MCF 10A (cell line): ENCODE measurements around the gene SIX5. TPM values are rescaled to one million over a fixed set of nuclear protein-coding genes. Genes with fewer than 3 reads are reported as not detected.

Source experiments
- BruUV-seq: library from RNA; stranded (reverse); fragments of 400-500 nt; replicated peaks from 2 replicates; lab custom pipeline; 2021; lab: Mats Ljungman, UMichigan
- CTCF ChIA-PET: fragments of 300-600 bp; sonication (Branson Sonifier 250); formaldehyde crosslinking; extraction: SDS; loops from one replicate; lab custom pipeline; 2021; ENCODE audit warnings: antibody characterized with exemption, inconsistent platforms; lab: Yijun Ruan, JAX
- POLR2A ChIA-PET: fragments of 300-600, 350-650 bp; sonication (Branson Sonifier 250); formaldehyde crosslinking; extraction: SDS; loops from one replicate; lab custom pipeline; 2020; ENCODE audit warnings: antibody characterized with exemption, inconsistent platforms; lab: Yijun Ruan, JAX
- DNase-seq: peaks from one replicate; pipeline ENCODE4 v3.0.0-alpha.2; 2018; ENCODE audit not compliant: unreplicated experiment
- H3K27ac Mint-ChIP-seq: one replicate; pipeline ENCODE4 v1.8.0; 2022; ENCODE audit warnings: mild to moderate bottlenecking, low read depth, mixed read lengths; ENCODE audit not compliant: unreplicated experiment
- H3K27me3 Mint-ChIP-seq: one replicate; pipeline ENCODE4 v1.8.0; 2022; ENCODE audit warnings: mixed read lengths; ENCODE audit not compliant: insufficient read depth, unreplicated experiment
- H3K36me3 Mint-ChIP-seq: one replicate; pipeline ENCODE4 v1.8.0; 2022; ENCODE audit warnings: mild to moderate bottlenecking, moderate library complexity, mixed read lengths; ENCODE audit not compliant: insufficient read depth, unreplicated experiment
- H3K4me1 Mint-ChIP-seq: one replicate; pipeline ENCODE4 v1.8.0; 2022; ENCODE audit warnings: mixed read lengths; ENCODE audit not compliant: insufficient read depth, unreplicated experiment
- H3K4me3 Mint-ChIP-seq: one replicate; pipeline ENCODE4 v1.8.0; 2022; ENCODE audit warnings: mild to moderate bottlenecking, moderate library complexity, mixed read lengths; ENCODE audit not compliant: unreplicated experiment
- H3K9me3 Mint-ChIP-seq: one replicate; pipeline ENCODE4 v1.8.0; 2022; ENCODE audit warnings: mixed read lengths; ENCODE audit not compliant: unreplicated experiment
- intact Hi-C: fragments of 100-400 bp; cut with micrococcal nuclease; formaldehyde crosslinking; loops from 2 replicates; pipeline ENCODE4 v1.14.1; 2022
- total RNA-seq: library from RNA; stranded (reverse); gene quantifications from 2 replicates; pipeline ENCODE4 v1.2.3, GENCODE V29; 2022
- TF ChIP-seq, protein P1 (sequence below): fragments of 200-600 bp; IDR thresholded peaks from one replicate; pipeline ENCODE4 v1.8.0; 2022; ENCODE audit warnings: antibody characterized with exemption, mild to moderate bottlenecking; ENCODE audit not compliant: unreplicated experiment

The SIX5 gene
- total RNA-seq, 1 experiment from 2014 or later, result 19.6 TPM

DNA sequence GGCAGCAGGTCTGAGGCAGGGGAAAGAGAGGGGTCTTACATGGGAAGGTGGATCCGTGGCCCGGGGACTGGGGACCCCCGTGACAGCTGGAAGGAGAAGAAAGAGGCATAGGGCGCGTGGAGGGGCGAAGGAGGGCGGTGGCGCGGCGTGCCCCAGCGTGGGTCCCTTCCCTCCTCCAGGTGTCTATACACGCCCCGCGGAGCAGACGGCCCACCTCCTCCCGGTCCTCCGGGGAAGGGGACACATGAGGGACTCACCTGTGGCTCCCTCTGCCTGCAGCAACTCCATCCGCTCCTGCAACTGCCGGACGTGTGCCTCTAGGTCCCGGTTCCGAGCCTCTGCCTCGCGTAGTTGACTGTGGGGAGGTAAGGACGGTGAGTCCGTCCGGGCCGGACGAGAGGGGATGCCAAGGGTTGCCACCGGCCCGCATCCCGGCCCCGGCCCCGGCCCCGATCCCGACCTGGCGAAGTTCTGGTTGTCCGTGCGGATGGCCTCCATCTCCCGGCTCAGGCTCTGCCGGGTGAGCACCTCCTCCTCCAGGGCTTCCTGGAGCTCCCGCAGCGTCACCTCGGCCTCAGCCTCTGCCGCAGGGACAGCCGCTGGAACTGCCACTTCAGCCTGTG lies 2.4 kb upstream of the SIX5 start:
- BruUV-seq, result no TSS peak
- ChIA-PET CTCF (interaction anchor here (0.6 to 0.9 kb wide), 3 partner anchors 31 to 84 kb away, joined by 3 to 4 read pairs (median 3); no protein-coding TSS in a partner anchor), POLR2A (interaction anchor here (0.6 to 5.9 kb wide), 10 partner anchors 10 to 79 kb away, joined by 3 to 152 read pairs (median 36); partner anchors contain the start of genes DMPK, DMWD, QPCTL and SNRPD2)
- peak overlapping the region; percentile 82 for H3K27ac Mint-ChIP-seq
- TF ChIP-seq, protein P1, sequence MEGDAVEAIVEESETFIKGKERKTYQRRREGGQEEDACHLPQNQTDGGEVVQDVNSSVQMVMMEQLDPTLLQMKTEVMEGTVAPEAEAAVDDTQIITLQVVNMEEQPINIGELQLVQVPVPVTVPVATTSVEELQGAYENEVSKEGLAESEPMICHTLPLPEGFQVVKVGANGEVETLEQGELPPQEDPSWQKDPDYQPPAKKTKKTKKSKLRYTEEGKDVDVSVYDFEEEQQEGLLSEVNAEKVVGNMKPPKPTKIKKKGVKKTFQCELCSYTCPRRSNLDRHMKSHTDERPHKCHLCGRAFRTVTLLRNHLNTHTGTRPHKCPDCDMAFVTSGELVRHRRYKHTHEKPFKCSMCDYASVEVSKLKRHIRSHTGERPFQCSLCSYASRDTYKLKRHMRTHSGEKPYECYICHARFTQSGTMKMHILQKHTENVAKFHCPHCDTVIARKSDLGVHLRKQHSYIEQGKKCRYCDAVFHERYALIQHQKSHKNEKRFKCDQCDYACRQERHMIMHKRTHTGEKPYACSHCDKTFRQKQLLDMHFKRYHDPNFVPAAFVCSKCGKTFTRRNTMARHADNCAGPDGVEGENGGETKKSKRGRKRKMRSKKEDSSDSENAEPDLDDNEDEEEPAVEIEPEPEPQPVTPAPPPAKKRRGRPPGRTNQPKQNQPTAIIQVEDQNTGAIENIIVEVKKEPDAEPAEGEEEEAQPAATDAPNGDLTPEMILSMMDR, result no peak
- peaks cover 12% of the 10 kb centered on the region for H3K4me1 Mint-ChIP-seq
- H3K36me3 Mint-ChIP-seq, result peaks cover 36% of the 10 kb centered on the region
- intact Hi-C loops, result loop anchor here (2.0 kb wide), 1 partner anchor 111 kb away; no protein-coding TSS in a partner anchor
- no peaks in the 10 kb centered on the region for H3K9me3 Mint-ChIP-seq
- no peak for DNase-seq
- peak overlapping the region; percentile 84 for H3K4me3 Mint-ChIP-seq
- no peaks in the 10 kb centered on the region for H3K27me3 Mint-ChIP-seq

DNA sequence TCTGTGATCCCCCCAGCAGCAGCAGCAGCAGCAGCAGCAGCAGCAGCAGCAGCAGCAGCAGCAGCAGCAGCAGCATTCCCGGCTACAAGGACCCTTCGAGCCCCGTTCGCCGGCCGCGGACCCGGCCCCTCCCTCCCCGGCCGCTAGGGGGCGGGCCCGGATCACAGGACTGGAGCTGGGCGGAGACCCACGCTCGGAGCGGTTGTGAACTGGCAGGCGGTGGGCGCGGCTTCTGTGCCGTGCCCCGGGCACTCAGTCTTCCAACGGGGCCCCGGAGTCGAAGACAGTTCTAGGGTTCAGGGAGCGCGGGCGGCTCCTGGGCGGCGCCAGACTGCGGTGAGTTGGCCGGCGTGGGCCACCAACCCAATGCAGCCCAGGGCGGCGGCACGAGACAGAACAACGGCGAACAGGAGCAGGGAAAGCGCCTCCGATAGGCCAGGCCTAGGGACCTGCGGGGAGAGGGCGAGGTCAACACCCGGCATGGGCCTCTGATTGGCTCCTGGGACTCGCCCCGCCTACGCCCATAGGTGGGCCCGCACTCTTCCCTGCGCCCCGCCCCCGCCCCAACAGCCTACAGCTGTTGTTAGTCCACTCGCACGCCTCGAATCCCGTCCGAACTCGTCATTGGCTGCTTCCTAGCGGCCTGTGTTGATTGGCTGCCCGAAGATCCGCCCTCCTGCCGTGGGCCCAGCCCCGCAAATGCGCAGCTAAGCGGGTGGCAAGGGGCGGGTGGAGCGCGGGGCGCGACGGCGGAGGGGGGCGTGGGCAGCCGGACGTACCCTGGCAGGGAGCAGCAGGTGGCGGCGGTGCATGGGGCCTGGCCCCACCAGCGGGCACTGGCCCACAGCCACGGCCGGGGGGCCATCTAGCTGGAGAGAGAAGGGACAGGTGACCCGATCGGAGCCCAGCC lies 1.4 kb upstream of the SIX5 start:
- H3K36me3 Mint-ChIP-seq, result peaks cover 42% of the 10 kb centered on the region
- intact Hi-C loops, result loop anchor here (1.0 to 2.0 kb wide), 3 partner anchors 9 to 112 kb away; no protein-coding TSS in a partner anchor
- DNase-seq, result peak; percentile 99
- CTCF ChIA-PET, result interaction anchor here (0.5 to 2.3 kb wide), 14 partner anchors 12 to 871 kb away, joined by 3 to 20 read pairs (median 4); partner anchors contain the start of genes DMPK, DMWD and FBXO46
- peak overlapping the region; percentile 82 for H3K27ac Mint-ChIP-seq
- TF ChIP-seq, protein P1, result peak; percentile 86
- H3K27me3 Mint-ChIP-seq, result no peaks in the 10 kb centered on the region
- no TSS peak for BruUV-seq
- H3K4me1 Mint-ChIP-seq, result peaks cover 12% of the 10 kb centered on the region
- POLR2A ChIA-PET, result interaction anchor here (0.5 to 5.9 kb wide), 30 partner anchors 11 to 942 kb away, joined by 3 to 152 read pairs (median 5); partner anchors contain the start of genes CCDC61, DMPK, DMWD and FBXO46
- no peaks in the 10 kb centered on the region for H3K9me3 Mint-ChIP-seq
- peak overlapping the region; percentile 84 for H3K4me3 Mint-ChIP-seq

DNA sequence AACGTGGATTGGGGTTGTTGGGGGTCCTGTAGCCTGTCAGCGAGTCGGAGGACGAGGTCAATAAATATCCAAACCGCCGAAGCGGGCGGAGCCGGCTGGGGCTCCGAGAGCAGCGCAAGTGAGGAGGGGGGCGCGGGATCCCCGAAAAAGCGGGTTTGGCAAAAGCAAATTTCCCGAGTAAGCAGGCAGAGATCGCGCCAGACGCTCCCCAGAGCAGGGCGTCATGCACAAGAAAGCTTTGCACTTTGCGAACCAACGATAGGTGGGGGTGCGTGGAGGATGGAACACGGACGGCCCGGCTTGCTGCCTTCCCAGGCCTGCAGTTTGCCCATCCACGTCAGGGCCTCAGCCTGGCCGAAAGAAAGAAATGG lies 754 bp upstream of the SIX5 start:
- TF ChIP-seq, protein P1, result no peak
- peak overlapping the region; percentile 82 for H3K27ac Mint-ChIP-seq
- ChIA-PET CTCF (interaction anchor here (0.6 to 2.3 kb wide), 16 partner anchors 12 to 872 kb away, joined by 3 to 20 read pairs (median 4); partner anchors contain the start of genes DMPK, DMWD and FBXO46), POLR2A (interaction anchor here (0.6 to 5.9 kb wide), 34 partner anchors 11 to 942 kb away, joined by 3 to 152 read pairs (median 6); partner anchors contain the start of genes CCDC61, DMPK, DMWD and FBXO46)
- H3K4me1 Mint-ChIP-seq, result peaks cover 12% of the 10 kb centered on the region
- DNase-seq, result peak; percentile 56
- H3K9me3 Mint-ChIP-seq, result no peaks in the 10 kb centered on the region
- no TSS peak for BruUV-seq
- H3K4me3 Mint-ChIP-seq, result peak overlapping the region; percentile 84
- no peaks in the 10 kb centered on the region for H3K27me3 Mint-ChIP-seq
- H3K36me3 Mint-ChIP-seq, result peaks cover 37% of the 10 kb centered on the region
- intact Hi-C loops, result loop anchor here (1.0 to 2.0 kb wide), 4 partner anchors 9 to 113 kb away; partner anchors contain the start of gene QPCTL
